ENCODE results near the gene FAM131B. TPM values are rescaled to one million over a fixed set of nuclear protein-coding genes. Genes with fewer than 3 reads are reported as not detected.

Gene FAM131B
- total and polyA plus RNA-seq, 2 experiments from 2014 or later: 0.87 to 1.9 TPM

GRCh38 chr7:143388491-143389101, 26.1 kb upstream of the FAM131B start:
- no peak overlapping the region for H2AFZ ChIP-seq
- H3K27ac ChIP-seq: no peak overlapping the region

GRCh38 chr7:143388051-143388450, 25.5 kb upstream of the FAM131B start:
- Histone ChIP-seq H3K79me2 (peaks cover 28% of the 10 kb centered on the region), H2AFZ (no peak overlapping the region), H3K27me3 (no peaks in the 10 kb centered on the region), H3K4me1 (ENCODE audit: insufficient read depth) (peaks cover 44% of the 10 kb centered on the region), H3K9me2 (replicated peaks; ENCODE audit: insufficient read depth) (no peaks in the 10 kb centered on the region), H3K9me3 (ENCODE audit: low read depth) (no peaks in the 10 kb centered on the region), H3K4me2 (no peak overlapping the region), H3K4me3 (no peak overlapping the region), H3K27ac (no peak overlapping the region), H4K20me1 (ENCODE audit: insufficient read depth, poor library complexity, severe bottlenecking) (peaks cover 46% of the 10 kb centered on the region), H3K36me3 (replicated peaks; ENCODE audit: insufficient read depth, low read depth) (no peaks in the 10 kb centered on the region)
- 88% methylated on average over 8 of the region's 10 CpGs for WGBS (ENCODE audit: low lambda C conversion rate, missing lambda C conversion rate)
- no peak for TF ChIP-seq EZH2 (IDR thresholded peaks at IDR 0.05; ENCODE audit: borderline replicate concordance)
- no peak for TF ChIP-seq EZH2phosphoT487 (IDR thresholded peaks at IDR 0.05; ENCODE audit: low read depth, severe bottlenecking, unreplicated experiment)
- TF ChIP-seq CTCF (IDR thresholded peaks at IDR 0.05; ENCODE audit: poor library complexity): no peak
- DNase-seq (ENCODE audit: low spot score): no peak

More at GRCh38 chr7:143388491-143389101, 26.1 kb upstream of the FAM131B start:
- Histone ChIP-seq H3K4me2 (no peak overlapping the region), H3K4me3 (no peak overlapping the region), H4K20me1 (ENCODE audit: insufficient read depth, poor library complexity, severe bottlenecking) (peaks cover 42% of the 10 kb centered on the region), H3K9me3 (ENCODE audit: low read depth) (no peaks in the 10 kb centered on the region), H3K4me1 (ENCODE audit: insufficient read depth) (peaks cover 45% of the 10 kb centered on the region), H3K9me2 (replicated peaks; ENCODE audit: insufficient read depth) (no peaks in the 10 kb centered on the region), H3K27me3 (no peaks in the 10 kb centered on the region), H3K36me3 (replicated peaks; ENCODE audit: insufficient read depth, low read depth) (no peaks in the 10 kb centered on the region), H3K79me2 (peaks cover 23% of the 10 kb centered on the region)
- 97% methylated on average over 28 of the region's 28 CpGs for WGBS (ENCODE audit: low lambda C conversion rate, missing lambda C conversion rate)
- no peak for TF ChIP-seq EZH2 (IDR thresholded peaks at IDR 0.05; ENCODE audit: borderline replicate concordance)
- TF ChIP-seq EZH2phosphoT487 (IDR thresholded peaks at IDR 0.05; ENCODE audit: low read depth, severe bottlenecking, unreplicated experiment): no peak
- TF ChIP-seq CTCF (IDR thresholded peaks at IDR 0.05; ENCODE audit: poor library complexity): no peak
- no peak for DNase-seq (ENCODE audit: low spot score)

- Histone ChIP-seq H2AFZ (no peak overlapping the region), H3K9me2 (replicated peaks; ENCODE audit: insufficient read depth) (no peaks in the 10 kb centered on the region), H3K27ac (no peak overlapping the region), H3K79me2 (peaks cover 35% of the 10 kb centered on the region), H3K4me1 (ENCODE audit: insufficient read depth) (peaks cover 45% of the 10 kb centered on the region), H3K4me3 (no peak overlapping the region), H3K4me2 (no peak overlapping the region), H3K36me3 (replicated peaks; ENCODE audit: insufficient read depth, low read depth) (no peaks in the 10 kb centered on the region), H3K27me3 (no peaks in the 10 kb centered on the region), H4K20me1 (ENCODE audit: insufficient read depth, poor library complexity, severe bottlenecking) (peaks cover 53% of the 10 kb centered on the region), H3K9me3 (ENCODE audit: low read depth) (no peaks in the 10 kb centered on the region)
- no peak for DNase-seq (ENCODE audit: low spot score)
- 86% methylated on average over 23 of the region's 23 CpGs for WGBS (ENCODE audit: low lambda C conversion rate, missing lambda C conversion rate)
- TF ChIP-seq EZH2 (IDR thresholded peaks at IDR 0.05; ENCODE audit: borderline replicate concordance): no peak
- TF ChIP-seq EZH2phosphoT487 (IDR thresholded peaks at IDR 0.05; ENCODE audit: low read depth, severe bottlenecking, unreplicated experiment): no peak
- no peak for TF ChIP-seq CTCF (IDR thresholded peaks at IDR 0.05; ENCODE audit: poor library complexity)
Observed at GRCh38 chr7:143387156-143387975, 24.9 kb upstream of the FAM131B start.

Data from hepatocyte (in vitro differentiated cells).